Kidney epithelial cell (primary cell): ENCODE results near the gene WAC. TPM values are rescaled to one million over a fixed set of nuclear protein-coding genes. Genes with fewer than 3 reads are reported as not detected.
"Not testable (repeated sequence)": the region's sequence is repeated elsewhere in the genome, so short reads cannot be mapped to it uniquely, and the experiment has no call there.

Experiments used
- DNase-seq: peaks from one replicate; pipeline ENCODE4 v3.0.0-alpha.2; 2010; ENCODE audit warnings: low read depth
- H3K27me3 ChIP-seq: 2 replicates; pipeline ENCODE4 v1.6.0; 2011; ENCODE audit warnings: low read length; ENCODE audit not compliant: control insufficient read depth, insufficient read depth
- H3K36me3 ChIP-seq: 2 replicates; pipeline ENCODE4 v1.5.1; 2011; ENCODE audit warnings: low read length; ENCODE audit not compliant: control insufficient read depth, insufficient read depth
- H3K4me3 ChIP-seq: 2 replicates; pipeline ENCODE4 v1.5.1; 2011; ENCODE audit warnings: low read depth, mild to moderate bottlenecking, control low read depth, low read length
- total RNA-seq: library from RNA; depleted of rRNA; stranded (reverse); fragments of >200 nt; gene quantifications from 2 replicates; pipeline ENCODE4 v1.2.3, GENCODE V29; 2015
- TF ChIP-seq, protein P1 (sequence below): IDR thresholded peaks from 2 replicates; pipeline ENCODE4 v1.5.1; 2011; ENCODE audit warnings: mild to moderate bottlenecking, moderate library complexity, low read length, control low read depth, inconsistent platforms; ENCODE audit not compliant: insufficient read depth, poor library complexity, severe bottlenecking

WAC gene
- total RNA-seq, 1 donor from 2014 or later = 83.3 TPM

DNA sequence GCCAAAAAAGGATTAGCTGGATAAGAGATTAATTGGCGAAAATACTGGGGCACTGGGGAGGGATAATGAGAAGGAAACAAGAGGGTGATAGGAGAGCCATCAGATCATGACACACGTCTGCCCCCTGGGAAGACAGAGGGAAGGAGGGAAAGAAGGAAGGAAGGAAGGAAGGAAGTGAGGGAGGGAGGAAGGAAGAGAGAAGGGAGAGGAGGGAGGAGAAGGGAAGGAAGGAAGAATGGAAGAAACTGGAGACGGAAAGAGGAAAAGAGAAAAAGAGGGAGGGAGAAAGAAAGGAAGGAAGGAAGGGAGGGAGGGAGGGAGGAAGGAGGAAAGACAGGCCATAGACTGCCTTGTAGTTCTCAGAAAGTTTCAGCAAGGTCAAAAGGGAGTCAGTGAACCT is 37.8 kb upstream of the WAC start:
- Histone ChIP-seq H3K36me3 (no peaks in the 10 kb centered on the region), H3K27me3 (no peaks in the 10 kb centered on the region), H3K4me3 (no peak overlapping the region)
- no peak for DNase-seq
- TF ChIP-seq, protein P1, sequence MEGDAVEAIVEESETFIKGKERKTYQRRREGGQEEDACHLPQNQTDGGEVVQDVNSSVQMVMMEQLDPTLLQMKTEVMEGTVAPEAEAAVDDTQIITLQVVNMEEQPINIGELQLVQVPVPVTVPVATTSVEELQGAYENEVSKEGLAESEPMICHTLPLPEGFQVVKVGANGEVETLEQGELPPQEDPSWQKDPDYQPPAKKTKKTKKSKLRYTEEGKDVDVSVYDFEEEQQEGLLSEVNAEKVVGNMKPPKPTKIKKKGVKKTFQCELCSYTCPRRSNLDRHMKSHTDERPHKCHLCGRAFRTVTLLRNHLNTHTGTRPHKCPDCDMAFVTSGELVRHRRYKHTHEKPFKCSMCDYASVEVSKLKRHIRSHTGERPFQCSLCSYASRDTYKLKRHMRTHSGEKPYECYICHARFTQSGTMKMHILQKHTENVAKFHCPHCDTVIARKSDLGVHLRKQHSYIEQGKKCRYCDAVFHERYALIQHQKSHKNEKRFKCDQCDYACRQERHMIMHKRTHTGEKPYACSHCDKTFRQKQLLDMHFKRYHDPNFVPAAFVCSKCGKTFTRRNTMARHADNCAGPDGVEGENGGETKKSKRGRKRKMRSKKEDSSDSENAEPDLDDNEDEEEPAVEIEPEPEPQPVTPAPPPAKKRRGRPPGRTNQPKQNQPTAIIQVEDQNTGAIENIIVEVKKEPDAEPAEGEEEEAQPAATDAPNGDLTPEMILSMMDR = no peak

DNA sequence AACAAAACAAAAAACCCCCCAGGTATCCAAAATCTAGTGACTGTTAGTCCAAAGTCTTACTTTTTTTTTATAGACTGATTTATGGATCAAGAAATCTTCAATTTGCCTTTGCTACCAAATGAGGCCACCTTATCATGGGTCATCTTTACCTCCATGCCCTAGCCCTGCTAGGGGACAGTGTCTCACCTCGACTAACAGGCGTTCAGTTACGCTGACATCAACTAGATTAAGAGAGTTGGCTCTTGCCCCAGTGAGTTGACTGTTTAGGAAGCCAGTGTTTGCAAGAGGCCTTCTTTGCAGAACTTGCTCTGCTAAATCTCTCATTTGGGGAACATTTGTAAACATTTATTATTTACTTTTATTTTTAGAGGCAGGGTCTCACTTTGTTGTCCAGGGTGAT is 36.9 kb upstream of the WAC start:
- TF ChIP-seq, protein P1 = no peak
- Histone ChIP-seq H3K36me3 (no peaks in the 10 kb centered on the region), H3K27me3 (no peaks in the 10 kb centered on the region), H3K4me3 (no peak overlapping the region)
- no peak for DNase-seq

DNA sequence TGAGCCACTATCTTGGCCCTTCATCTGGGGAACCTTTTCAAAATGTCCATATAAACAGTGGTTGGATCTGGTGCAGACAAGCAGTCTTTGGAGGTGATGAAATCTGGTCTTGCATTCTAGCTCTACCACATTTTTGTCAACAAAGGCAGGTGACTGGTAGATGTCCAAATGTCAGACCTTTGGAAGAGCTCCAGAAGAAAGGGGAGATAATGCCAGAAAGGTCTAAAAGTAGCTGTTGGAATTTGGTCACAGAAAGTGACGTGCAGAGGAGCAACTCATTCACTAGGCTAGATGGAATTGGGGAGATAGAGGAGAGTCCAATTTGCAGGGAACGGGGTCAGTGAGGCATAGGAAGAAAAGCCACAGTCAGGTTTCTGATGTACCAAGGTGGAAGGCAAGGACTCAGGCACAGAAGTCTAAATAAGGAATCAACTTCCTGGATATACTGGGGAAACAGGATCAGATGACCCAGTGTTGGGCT is 36.4 kb upstream of the WAC start:
- Histone ChIP-seq H3K4me3 (no peak overlapping the region), H3K36me3 (no peaks in the 10 kb centered on the region), H3K27me3 (no peaks in the 10 kb centered on the region)
- DNase-seq = no peak
- TF ChIP-seq, protein P1 = no peak

DNA sequence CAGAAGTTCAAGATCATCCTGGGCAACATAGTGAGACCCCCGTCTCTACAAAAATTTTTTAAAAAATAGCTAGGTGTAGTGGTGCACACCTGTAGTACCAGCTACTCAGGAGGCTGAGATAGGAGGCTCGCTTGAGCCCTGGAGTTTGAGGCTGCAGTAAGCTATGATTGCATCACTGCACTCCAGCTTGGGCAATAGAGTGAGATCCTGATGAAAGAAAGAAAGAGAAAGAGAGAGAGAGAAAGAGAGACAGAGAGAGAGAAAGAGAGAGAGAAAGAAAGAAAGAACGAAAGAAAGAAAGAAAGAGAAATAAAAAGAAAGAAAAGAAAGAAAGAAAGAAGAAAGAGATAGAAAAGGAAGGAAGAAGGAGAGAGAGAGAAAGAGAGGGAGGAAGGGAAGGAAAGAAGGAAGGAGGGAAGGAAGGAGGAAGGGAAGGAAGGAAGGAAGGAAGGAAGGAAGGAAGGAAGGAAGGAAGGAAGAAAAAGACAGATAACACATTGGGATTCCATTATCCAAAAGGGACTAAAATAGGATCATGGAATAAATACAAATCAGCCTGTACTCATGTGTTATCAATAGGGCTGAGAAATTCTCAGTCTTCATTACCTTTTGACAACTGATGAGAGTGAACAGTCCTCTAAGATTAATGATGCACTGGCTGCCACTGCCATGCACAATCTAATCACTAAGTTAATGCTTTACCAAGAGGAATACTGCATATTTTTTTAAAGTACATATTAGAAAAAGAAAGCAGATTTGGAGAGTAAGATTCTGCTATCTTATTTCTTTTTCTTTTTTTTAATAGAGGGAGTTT is 35.4 kb upstream of the WAC start:
- Histone ChIP-seq H3K36me3 (no peaks in the 10 kb centered on the region), H3K4me3 (no peak overlapping the region), H3K27me3 (no peaks in the 10 kb centered on the region)
- TF ChIP-seq, protein P1 = no peak
- DNase-seq = no peak

DNA sequence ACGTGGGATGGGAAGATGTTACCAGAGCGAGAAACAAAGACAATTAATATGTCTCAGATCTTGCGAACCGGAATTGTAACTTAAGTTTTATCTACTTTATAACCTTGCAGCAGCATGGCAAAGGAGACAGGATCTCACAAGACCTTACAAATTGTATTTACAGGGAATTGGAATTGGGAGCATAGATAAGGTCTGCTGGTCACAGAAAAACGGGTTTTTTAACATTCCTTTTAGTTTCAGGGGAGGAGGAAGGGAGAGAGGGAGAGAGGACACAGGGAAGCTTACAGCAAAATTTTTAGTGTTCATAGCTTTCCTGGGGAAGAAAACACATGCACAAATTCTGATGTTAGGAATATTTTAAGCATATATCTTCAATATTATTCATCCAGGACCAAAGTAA is 32.7 kb upstream of the WAC start:
- H3K4me3 ChIP-seq, DNase-seq, H3K36me3 ChIP-seq, H3K27me3 ChIP-seq: not testable (repeated sequence)

DNA sequence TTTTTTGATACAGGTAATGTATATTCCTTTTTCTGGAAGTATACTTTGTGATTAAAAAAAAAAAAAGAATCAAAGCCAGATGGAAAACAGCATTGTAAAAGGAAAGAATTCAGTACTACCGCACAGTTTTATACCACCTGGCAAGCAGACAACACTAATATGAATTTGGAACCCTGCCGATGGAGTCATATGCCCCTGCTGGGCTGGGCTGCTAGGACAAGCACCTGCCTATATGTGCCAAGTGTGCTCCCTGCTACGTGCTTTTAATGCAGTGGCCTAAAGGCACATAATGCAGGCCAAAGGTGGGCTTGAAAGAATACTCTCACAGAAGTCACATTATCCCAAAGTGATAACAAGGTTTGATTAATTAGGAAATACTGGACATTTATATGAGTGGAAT is 29.8 kb upstream of the WAC start:
- TF ChIP-seq, protein P1 = no peak
- Histone ChIP-seq H3K36me3 (no peaks in the 10 kb centered on the region), H3K4me3 (no peak overlapping the region), H3K27me3 (no peaks in the 10 kb centered on the region)
- no peak for DNase-seq
